ENCODE measurements around the gene LNP1. TPM values are rescaled to one million over a fixed set of nuclear protein-coding genes. Genes with fewer than 3 reads are reported as not detected.

LNP1 gene
- total and polyA plus RNA-seq, 10 of the 15 experiments (the other 5 are each of a cell fraction or from before 2014, with no cell fraction given), result 2.1 to 4.2 (median 2.7) TPM

GRCh38 chr3:100496711-100497261 lies 95.4 kb downstream of the LNP1 start:
- CTCF ChIA-PET, result interaction anchor here (0.7 to 1.4 kb wide), 4 partner anchors 10 to 93 kb away, joined by 4 read pairs; no protein-coding TSS in a partner anchor
- H3K36me3 ChIP-seq (ENCODE audit: control insufficient read depth in 2 of 2, insufficient read depth in 2 of 2, low read length in 1 of 2), result no peaks in the 10 kb centered on the region
- DNase-seq (ENCODE audit: low read depth, low spot score), result peak; percentile 72
- peaks cover 20% of the 10 kb centered on the region for H3K4me1 ChIP-seq (ENCODE audit: control insufficient read depth, insufficient read depth, low read length)
- POLR2A ChIA-PET, result interaction anchor here (0.8 to 1.4 kb wide), 2 partner anchors 10 to 1179 kb away, joined by 3 to 4 read pairs; no protein-coding TSS in a partner anchor
- FAIRE-seq, result peak; percentile 23
- ATAC-seq, result peak; percentile 37
- H3K27me3 ChIP-seq (replicated peaks in 1 of 2; ENCODE audit: control insufficient read depth in 2 of 2, insufficient read depth in 2 of 2, low read length in 1 of 2), result no peaks in the 10 kb centered on the region
- in situ Hi-C loops (cut with MboI), result no loop called here
- H3K9ac ChIP-seq (ENCODE audit: control insufficient read depth, insufficient read depth, low read length), result no peak overlapping the region
- RAD21 ChIA-PET (ENCODE audit: unreplicated experiment), result interaction anchor here (1.2 kb wide), 3 partner anchors 10 to 34 kb away, joined by 3 to 4 read pairs (median 3); no protein-coding TSS in a partner anchor
- intact Hi-C loops (cut with micrococcal nuclease; ENCODE audit: unreplicated experiment), result no loop called here
- H2AFZ ChIP-seq (ENCODE audit: control insufficient read depth, low read depth, low read length), result no peak overlapping the region
- no peaks in the 10 kb centered on the region for H4K20me1 ChIP-seq (ENCODE audit: control insufficient read depth, insufficient read depth)
- SMC1A ChIA-PET (ENCODE audit: uncharacterized antibody, unreplicated experiment), result interaction anchor here (0.7 to 1.6 kb wide), 4 partner anchors 28 to 144 kb away, joined by 3 to 5 read pairs (median 4); partner anchors contain the start of gene LNP1
- H3K4me3 ChIP-seq, result no peak overlapping the region
- peak overlapping the region; percentile 77 for H3K4me2 ChIP-seq (ENCODE audit: control insufficient read depth, insufficient read depth)
- peaks cover 3% of the 10 kb centered on the region; the same call in 2 of the 3 replicates for H3K9me3 ChIP-seq (replicated peaks; ENCODE audit: control insufficient read depth, insufficient read depth, low read length)
- H3K79me2 ChIP-seq (ENCODE audit: control insufficient read depth, insufficient read depth, low read length), result no peaks in the 10 kb centered on the region; the same call in 1 of the 2 replicates
- no TSS peak for BruUV-seq (replicated peaks)
- H3K27ac ChIP-seq (ENCODE audit: control insufficient read depth, insufficient read depth), result peak overlapping the region; percentile 68
- peak; percentile 53; the same call in 1 of the 2 replicates for TF ChIP-seq NFIC (IDR thresholded peaks at IDR 0.05; ENCODE audit: low read depth, low read length)
- peak; percentile 74 for TF ChIP-seq RELB (IDR thresholded peaks at IDR 0.05; ENCODE audit: low read depth)
- TF ChIP-seq MTA2 (IDR thresholded peaks at IDR 0.05; ENCODE audit: low read depth), result peak; percentile 60; the same call in 1 of the 2 replicates
- no peak for TF ChIP-seq NR2C1 (IDR thresholded peaks at IDR 0.05)
- peak; percentile 77 to 88; a peak in 3 of 4 replicates for TF ChIP-seq IKZF2 (IDR thresholded peaks at IDR 0.05)
- 0 out of 2 replicates have a peak, but pooled peaks have one; percentile 33 for TF ChIP-seq ATF7 (IDR thresholded peaks at IDR 0.05; ENCODE audit: low read depth)
- TF ChIP-seq IKZF1 (conservative IDR thresholded peaks at IDR 0.05), result peak; percentile 73
- no peak for TF ChIP-seq MYC (IDR thresholded peaks at IDR 0.05; ENCODE audit: insufficient read depth, insufficient read length, insufficient replicate concordance, low read length, severe bottlenecking)
- peak; percentile 13 for TF ChIP-seq SP1 (IDR thresholded peaks at IDR 0.05; ENCODE audit: low read depth, low read length)
- 0 out of 2 replicates have a peak, but pooled peaks have one; percentile 10 for TF ChIP-seq BMI1 (IDR thresholded peaks at IDR 0.05; ENCODE audit: borderline replicate concordance)
- no peak for TF ChIP-seq BRCA1 (IDR thresholded peaks at IDR 0.05; ENCODE audit: low read depth, low read length)
- TF ChIP-seq SPI1 (IDR thresholded peaks at IDR 0.05; ENCODE audit: borderline replicate concordance, insufficient read depth, low read depth, low read length), result peak; percentile 27; the same call in 1 of the 2 replicates
- TF ChIP-seq MEF2A (IDR thresholded peaks at IDR 0.05; ENCODE audit: insufficient read depth, low read depth, low read length), result peak; percentile 82
- TF ChIP-seq IRF5 (IDR thresholded peaks at IDR 0.05; ENCODE audit: borderline replicate concordance), result no peak
- TF ChIP-seq MEF2B (IDR thresholded peaks at IDR 0.05; ENCODE audit: partially characterized antibody, poor library complexity, severe bottlenecking), result peak; percentile 89
- 0 out of 2 replicates have a peak, but pooled peaks have one; percentile 27 for TF ChIP-seq NBN (IDR thresholded peaks at IDR 0.05)
- TF ChIP-seq SKIL (IDR thresholded peaks at IDR 0.05; ENCODE audit: low read depth, poor library complexity, severe bottlenecking), result peak; percentile 75
- TF ChIP-seq PKNOX1 (IDR thresholded peaks at IDR 0.05), result peak; percentile 55; the same call in 1 of the 2 replicates
